OCI-LY7 (cell line): Measurements from ENCODE around the gene ANKS1A. TPM values are rescaled to one million over a fixed set of nuclear protein-coding genes. Genes with fewer than 3 reads are reported as not detected.

Source experiments
- BruUV-seq: library from RNA; stranded (reverse); fragments of 400-500 nt; replicated peaks from 2 replicates; lab custom pipeline; 2021; lab: Mats Ljungman, UMichigan
- CTCF ChIA-PET: fragments of 300-600 bp; sonication (Branson Sonifier 250); formaldehyde crosslinking; loops from one replicate; lab custom pipeline; 2022; ENCODE audit warnings: antibody characterized with exemption; ENCODE audit not compliant: unreplicated experiment; lab: Charles Lee
- POLR2A ChIA-PET: fragments of 300-600 bp; sonication (Branson Sonifier 250); formaldehyde crosslinking; loops from one replicate; lab custom pipeline; 2022; ENCODE audit warnings: antibody characterized with exemption; lab: Charles Lee
- DNase-seq: peaks from one replicate; pipeline ENCODE4 v3.0.0-alpha.2; 2015; ENCODE audit warnings: low spot score
- H2AFZ ChIP-seq: fragments of 200-600 bp; sonication (generic), shearing (Covaris generic); 2 replicates; pipeline ENCODE4 v1.6.1; 2014; ENCODE audit warnings: mild to moderate bottlenecking, antibody characterized with exemption, low read length, moderate library complexity
- H3K27ac ChIP-seq: fragments of 200-600 bp; sonication (generic); 2 replicates; pipeline ENCODE4 v1.5.1; 2014; ENCODE audit warnings: mixed run types, low read depth, mild to moderate bottlenecking, moderate library complexity, low read length, inconsistent platforms; ENCODE audit not compliant: poor library complexity, severe bottlenecking
- H3K36me3 ChIP-seq: fragments of 200-600 bp; sonication (generic); 2 replicates; pipeline ENCODE4 v1.6.1; 2014; ENCODE audit warnings: mild to moderate bottlenecking, antibody characterized with exemption, low read length, moderate library complexity, mixed read lengths; ENCODE audit not compliant: insufficient read depth
- H3K4me1 ChIP-seq: fragments of 200-600 bp; sonication (generic); 2 replicates; pipeline ENCODE4 v1.5.1; 2014; ENCODE audit warnings: mild to moderate bottlenecking, low read length; ENCODE audit not compliant: insufficient read depth, poor library complexity, severe bottlenecking
- H3K4me2 ChIP-seq: fragments of 200-600 bp; sonication (generic); 2 replicates; pipeline ENCODE4 v1.6.1; 2014; ENCODE audit warnings: mild to moderate bottlenecking, low read length
- H3K4me3 ChIP-seq: fragments of 200-600 bp; sonication (generic); 2 replicates; pipeline ENCODE4 v1.5.1; 2014; ENCODE audit warnings: mild to moderate bottlenecking, low read depth, low read length; ENCODE audit not compliant: poor library complexity, severe bottlenecking
- H3K79me2 ChIP-seq: fragments of 200-600 bp; sonication (generic); 2 replicates; pipeline ENCODE4 v1.6.1; 2016; ENCODE audit warnings: low read depth, mild to moderate bottlenecking, low read length, moderate library complexity, mixed read lengths; ENCODE audit not compliant: insufficient read depth
- H3K9me2 ChIP-seq: fragments of 200-600 bp; sonication (generic); 2 replicates; pipeline ENCODE4 v1.6.1; 2016; ENCODE audit warnings: mild to moderate bottlenecking, low read length, mixed read lengths; ENCODE audit not compliant: insufficient read depth
- H3K9me3 ChIP-seq: fragments of 200-600 bp; sonication (generic); 2 replicates; pipeline ENCODE4 v1.6.1; 2014; ENCODE audit warnings: mild to moderate bottlenecking, mixed run types, low read length, mixed read lengths
- H4K20me1 ChIP-seq: fragments of 200-600 bp; sonication (generic); 2 replicates; pipeline ENCODE4 v1.6.1; 2014; ENCODE audit warnings: mild to moderate bottlenecking, antibody characterized with exemption, low read length, moderate library complexity, mixed read lengths; ENCODE audit not compliant: insufficient read depth
- EZH2phosphoT487 ChIP-seq: fragments of 200-600 bp; sonication (generic); IDR thresholded peaks from 2 replicates; pipeline ENCODE4 v1.6.1; 2018; ENCODE audit warnings: low read depth, borderline replicate concordance, mild to moderate bottlenecking, mixed run types, antibody characterized with exemption, low read length, moderate library complexity, mixed read lengths
- intact Hi-C: fragments of 100-400 bp; cut with micrococcal nuclease; formaldehyde crosslinking; loops from one replicate; pipeline ENCODE4 v1.10.0; 2022; ENCODE audit not compliant: unreplicated experiment
- total RNA-seq, 2 experiments: library from RNA; depleted of rRNA in 1 of 2; stranded (reverse); fragments of >200 nt in 1 of 2; shearing (Covaris generic) in 1 of 2; gene quantifications; 2 replicates each; pipeline ENCODE4 v1.2.3, GENCODE V29; 2014 to 2022
- TF ChIP-seq, protein P1 (sequence below): fragments of 200-600 bp; sonication (generic); conservative IDR thresholded peaks from 2 replicates; pipeline ENCODE4 v1.5.1; 2014; ENCODE audit warnings: mild to moderate bottlenecking, antibody characterized with exemption, low read length, moderate library complexity, mixed read lengths

Gene ANKS1A
- total RNA-seq, 2 experiments from 2014 or later = 7.8 to 13.8 TPM

DNA sequence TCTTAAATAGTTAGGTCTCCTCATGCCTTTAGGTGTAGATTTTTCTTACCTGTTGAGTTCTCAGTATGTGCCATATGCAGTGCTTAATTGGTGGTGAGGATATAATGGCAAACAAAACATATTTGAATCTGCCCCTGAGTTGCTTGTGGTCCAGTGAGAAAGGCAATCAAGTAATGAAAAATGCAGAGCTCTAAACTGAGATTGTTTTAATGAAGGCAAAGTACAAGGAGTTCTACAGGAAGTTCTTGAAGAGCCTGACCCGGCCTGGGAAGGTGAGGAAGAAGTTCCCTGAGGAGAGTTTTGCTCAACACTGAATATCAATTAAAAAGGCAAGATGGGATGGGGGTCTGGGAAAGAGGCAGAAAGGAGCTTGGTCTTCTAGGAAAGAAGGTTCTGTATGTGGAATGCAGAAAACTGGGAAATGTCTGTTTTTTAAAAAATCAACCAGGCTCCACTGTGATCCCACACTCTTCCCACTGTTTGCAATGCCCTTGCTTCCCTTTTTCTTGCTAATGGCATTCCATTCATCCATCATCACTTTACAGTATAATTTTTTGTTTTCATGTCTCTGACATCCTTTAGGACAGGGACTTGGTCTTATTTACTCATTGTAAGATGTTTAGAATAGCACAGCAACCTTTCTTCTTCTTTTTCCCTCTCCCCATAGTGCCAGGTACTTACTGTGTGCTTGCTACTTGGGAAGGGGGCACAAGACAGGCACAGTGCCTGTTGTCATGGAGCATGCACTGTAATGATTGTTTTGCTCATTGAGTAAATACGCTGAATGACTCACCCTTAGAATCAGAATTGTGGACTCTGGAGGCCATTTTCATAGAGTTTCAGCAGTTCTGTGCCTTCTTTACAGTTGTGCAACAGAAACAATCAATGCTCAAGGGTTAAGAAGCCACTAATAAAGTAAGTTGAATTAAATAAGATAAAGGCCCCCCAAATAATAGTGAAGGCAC, 64.3 kb downstream of the ANKS1A start:
- Histone ChIP-seq H3K4me2 (no peak overlapping the region), H3K36me3 (no peaks in the 10 kb centered on the region), H3K27ac (no peak overlapping the region), H2AFZ (no peak overlapping the region), H3K9me3 (no peaks in the 10 kb centered on the region), H3K4me1 (peaks cover 6% of the 10 kb centered on the region), H3K4me3 (no peak overlapping the region), H4K20me1 (no peaks in the 10 kb centered on the region; the same call in 1 of the 2 replicates), H3K79me2 (no peaks in the 10 kb centered on the region), H3K9me2 (no peaks in the 10 kb centered on the region)
- no peak for DNase-seq
- no peak for TF ChIP-seq EZH2phosphoT487
- TF ChIP-seq, protein P1, sequence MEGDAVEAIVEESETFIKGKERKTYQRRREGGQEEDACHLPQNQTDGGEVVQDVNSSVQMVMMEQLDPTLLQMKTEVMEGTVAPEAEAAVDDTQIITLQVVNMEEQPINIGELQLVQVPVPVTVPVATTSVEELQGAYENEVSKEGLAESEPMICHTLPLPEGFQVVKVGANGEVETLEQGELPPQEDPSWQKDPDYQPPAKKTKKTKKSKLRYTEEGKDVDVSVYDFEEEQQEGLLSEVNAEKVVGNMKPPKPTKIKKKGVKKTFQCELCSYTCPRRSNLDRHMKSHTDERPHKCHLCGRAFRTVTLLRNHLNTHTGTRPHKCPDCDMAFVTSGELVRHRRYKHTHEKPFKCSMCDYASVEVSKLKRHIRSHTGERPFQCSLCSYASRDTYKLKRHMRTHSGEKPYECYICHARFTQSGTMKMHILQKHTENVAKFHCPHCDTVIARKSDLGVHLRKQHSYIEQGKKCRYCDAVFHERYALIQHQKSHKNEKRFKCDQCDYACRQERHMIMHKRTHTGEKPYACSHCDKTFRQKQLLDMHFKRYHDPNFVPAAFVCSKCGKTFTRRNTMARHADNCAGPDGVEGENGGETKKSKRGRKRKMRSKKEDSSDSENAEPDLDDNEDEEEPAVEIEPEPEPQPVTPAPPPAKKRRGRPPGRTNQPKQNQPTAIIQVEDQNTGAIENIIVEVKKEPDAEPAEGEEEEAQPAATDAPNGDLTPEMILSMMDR = no peak
- CTCF ChIA-PET = no interaction called here
- intact Hi-C loops = no loop called here
- POLR2A ChIA-PET = no interaction called here
- BruUV-seq = no TSS peak

DNA sequence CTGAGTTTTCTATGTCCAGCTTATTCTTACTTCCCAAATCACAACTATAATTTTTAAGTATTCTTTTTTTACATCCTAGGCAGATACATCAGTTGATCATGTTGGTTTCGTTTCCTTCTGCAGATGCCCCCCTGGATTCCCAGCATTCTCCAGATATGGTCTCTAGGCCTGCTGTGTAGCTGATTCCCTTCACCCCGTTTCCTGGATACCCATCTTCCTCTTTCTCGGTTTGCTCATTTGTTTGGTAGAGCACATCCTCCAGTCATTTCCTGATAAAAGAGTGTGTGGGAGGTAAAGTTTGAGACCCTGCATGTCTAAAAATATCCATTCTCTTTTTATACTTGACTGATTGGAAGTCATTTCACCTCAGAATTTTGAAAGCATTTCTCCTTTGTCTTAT, 66.4 kb downstream of the ANKS1A start:
- Histone ChIP-seq H3K79me2 (no peaks in the 10 kb centered on the region), H3K36me3 (no peaks in the 10 kb centered on the region), H3K4me1 (peaks cover 6% of the 10 kb centered on the region), H3K9me2 (no peaks in the 10 kb centered on the region), H3K27ac (no peak overlapping the region), H4K20me1 (no peaks in the 10 kb centered on the region), H3K9me3 (no peaks in the 10 kb centered on the region), H3K4me2 (no peak overlapping the region), H3K4me3 (no peak overlapping the region), H2AFZ (no peak overlapping the region)
- intact Hi-C loops = no loop called here
- BruUV-seq = no TSS peak
- DNase-seq = no peak
- CTCF ChIA-PET = no interaction called here
- TF ChIP-seq, protein P1 = no peak
- no peak for TF ChIP-seq EZH2phosphoT487
- POLR2A ChIA-PET = no interaction called here
